HK-2 (cell line): ENCODE data around the gene GABRA4.

Source experiments
- DNase-seq: peaks from one replicate; pipeline ENCODE4 v3.0.0-alpha.2; 2018; ENCODE audit not compliant: unreplicated experiment

The GABRA4 gene

GRCh38 chr4:46979726-46980125 is 13.7 kb downstream of the GABRA4 start:
- DNase-seq: no peak

- DNase-seq: no peak
These were observed 14.1 kb downstream of the GABRA4 start for GRCh38 chr4:46979283-46979682.

- DNase-seq: no peak
These were observed 16.1 kb downstream of the GABRA4 start for GRCh38 chr4:46977245-46977644.

GRCh38 chr4:46975812-46976553 is 17.4 kb downstream of the GABRA4 start:
- no peak for DNase-seq

- no peak for DNase-seq
These were observed 18.4 kb downstream of the GABRA4 start for GRCh38 chr4:46974891-46975543.

GRCh38 chr4:46968847-46969246 is 24.5 kb downstream of the GABRA4 start:
- no peak for DNase-seq

GRCh38 chr4:46967631-46968030 is 25.8 kb downstream of the GABRA4 start:
- DNase-seq: no peak

GRCh38 chr4:46958742-46959488 is 34.5 kb downstream of the GABRA4 start:
- DNase-seq: no peak

- DNase-seq: no peak
These were observed 36.9 kb downstream of the GABRA4 start for GRCh38 chr4:46956451-46956850.

- no peak for DNase-seq
These were observed 37.8 kb downstream of the GABRA4 start for GRCh38 chr4:46955601-46956000.

- DNase-seq: no peak
These were observed 38.7 kb downstream of the GABRA4 start for GRCh38 chr4:46954643-46955042.

- no peak for DNase-seq
These were observed 39.8 kb downstream of the GABRA4 start for GRCh38 chr4:46953564-46953963.

GRCh38 chr4:46952451-46952850 is 40.9 kb downstream of the GABRA4 start:
- no peak for DNase-seq

GRCh38 chr4:46950826-46951225 is 42.6 kb downstream of the GABRA4 start:
- no peak for DNase-seq

- DNase-seq: no peak
These were observed 43.6 kb downstream of the GABRA4 start for GRCh38 chr4:46949822-46950221.

GRCh38 chr4:46947541-46947940 is 45.8 kb downstream of the GABRA4 start:
- DNase-seq: no peak

GRCh38 chr4:46946919-46947536 is 46.4 kb downstream of the GABRA4 start:
- DNase-seq: no peak

GRCh38 chr4:46945062-46945461 is 48.3 kb downstream of the GABRA4 start:
- DNase-seq: no peak

GRCh38 chr4:46944345-46944744 is 49.0 kb downstream of the GABRA4 start:
- DNase-seq: no peak

GRCh38 chr4:46937493-46937892 is 55.9 kb downstream of the GABRA4 start:
- no peak for DNase-seq

GRCh38 chr4:46934726-46935125 is 58.7 kb downstream of the GABRA4 start:
- no peak for DNase-seq

GRCh38 chr4:46933686-46934085 is 59.7 kb downstream of the GABRA4 start:
- DNase-seq: no peak
